ENCODE measurements around the gene MTARC1. TPM values are rescaled to one million over a fixed set of nuclear protein-coding genes. Genes with fewer than 3 reads are reported as not detected.

The MTARC1 gene
- polyA plus RNA-seq, 1 experiment, result 2.6 TPM

DNA sequence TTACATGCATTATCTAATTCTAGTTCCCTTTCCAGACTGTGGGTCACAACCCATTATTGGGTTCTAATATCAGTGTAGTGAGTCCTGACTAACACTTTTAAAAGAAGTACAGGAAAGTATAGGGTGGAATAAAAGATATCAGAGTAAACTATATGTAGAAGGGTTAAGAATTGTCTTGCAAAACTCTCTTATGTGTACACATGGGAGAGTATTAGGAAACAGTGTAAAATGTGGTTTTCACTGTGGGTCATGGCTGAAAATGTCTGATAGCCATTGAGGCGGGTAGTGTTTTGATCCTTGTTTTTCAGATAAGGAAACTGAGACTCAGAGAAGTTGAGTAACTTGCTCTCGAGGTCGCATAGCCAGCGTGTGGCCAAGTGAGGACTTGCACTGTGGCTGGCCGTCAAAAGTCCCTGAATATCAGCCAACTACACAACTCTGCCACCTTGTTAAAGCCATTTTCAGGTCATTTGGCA lies 18.5 kb upstream of the MTARC1 start:
- H3K27ac ChIP-seq (ENCODE audit: low read depth, low read length), result no peak overlapping the region
- CTCF ChIA-PET, result interaction anchor here (0.9 to 2.1 kb wide), 3 partner anchors 20 to 487 kb away, joined by 4 to 6 read pairs (median 5); partner anchors contain the start of gene MTARC2
- POLR2A ChIA-PET, result interaction anchor here (0.8 to 0.9 kb wide), 2 partner anchors 20 to 34 kb away, joined by 4 read pairs; partner anchors contain the start of gene MTARC2
- H3K27me3 ChIP-seq (ENCODE audit: control insufficient read depth, insufficient read depth, low read length), result no peaks in the 10 kb centered on the region
- no peak for DNase-seq (ENCODE audit: low read depth, low spot score)
- TF ChIP-seq, protein P1, sequence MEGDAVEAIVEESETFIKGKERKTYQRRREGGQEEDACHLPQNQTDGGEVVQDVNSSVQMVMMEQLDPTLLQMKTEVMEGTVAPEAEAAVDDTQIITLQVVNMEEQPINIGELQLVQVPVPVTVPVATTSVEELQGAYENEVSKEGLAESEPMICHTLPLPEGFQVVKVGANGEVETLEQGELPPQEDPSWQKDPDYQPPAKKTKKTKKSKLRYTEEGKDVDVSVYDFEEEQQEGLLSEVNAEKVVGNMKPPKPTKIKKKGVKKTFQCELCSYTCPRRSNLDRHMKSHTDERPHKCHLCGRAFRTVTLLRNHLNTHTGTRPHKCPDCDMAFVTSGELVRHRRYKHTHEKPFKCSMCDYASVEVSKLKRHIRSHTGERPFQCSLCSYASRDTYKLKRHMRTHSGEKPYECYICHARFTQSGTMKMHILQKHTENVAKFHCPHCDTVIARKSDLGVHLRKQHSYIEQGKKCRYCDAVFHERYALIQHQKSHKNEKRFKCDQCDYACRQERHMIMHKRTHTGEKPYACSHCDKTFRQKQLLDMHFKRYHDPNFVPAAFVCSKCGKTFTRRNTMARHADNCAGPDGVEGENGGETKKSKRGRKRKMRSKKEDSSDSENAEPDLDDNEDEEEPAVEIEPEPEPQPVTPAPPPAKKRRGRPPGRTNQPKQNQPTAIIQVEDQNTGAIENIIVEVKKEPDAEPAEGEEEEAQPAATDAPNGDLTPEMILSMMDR (IDR thresholded peaks at IDR 0.05; ENCODE audit: low read depth, low read length), result no peak
- no peak overlapping the region for H3K4me3 ChIP-seq (ENCODE audit: low read depth, low read length)
- no peaks in the 10 kb centered on the region for H3K9me3 ChIP-seq (ENCODE audit: control insufficient read depth, insufficient read depth, low read length)

DNA sequence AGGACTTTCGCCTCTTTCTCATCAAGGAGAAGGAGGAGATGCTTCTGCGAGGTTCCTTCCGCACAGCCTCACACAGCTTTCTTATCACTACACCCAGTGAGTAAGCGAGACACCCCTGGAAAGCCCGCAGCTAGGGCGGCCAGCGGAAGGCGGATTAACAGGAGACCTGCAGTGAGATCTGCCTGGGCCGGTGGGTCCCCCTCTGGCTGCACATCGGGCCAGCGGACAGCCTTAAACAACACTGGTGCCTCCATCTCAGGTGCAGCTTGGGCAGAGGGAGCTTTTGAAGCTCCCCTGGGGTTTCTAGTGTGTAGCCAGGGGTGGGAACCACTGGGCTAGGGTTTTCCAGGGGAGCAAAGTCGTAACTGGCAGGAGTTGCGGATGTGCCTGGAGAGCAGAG lies 17.5 kb upstream of the MTARC1 start:
- DNase-seq (ENCODE audit: low read depth, low spot score), result no peak
- CTCF ChIA-PET, result interaction anchor here (0.7 to 1.5 kb wide), 3 partner anchors 7 to 87 kb away, joined by 4 to 8 read pairs (median 4); no protein-coding TSS in a partner anchor

DNA sequence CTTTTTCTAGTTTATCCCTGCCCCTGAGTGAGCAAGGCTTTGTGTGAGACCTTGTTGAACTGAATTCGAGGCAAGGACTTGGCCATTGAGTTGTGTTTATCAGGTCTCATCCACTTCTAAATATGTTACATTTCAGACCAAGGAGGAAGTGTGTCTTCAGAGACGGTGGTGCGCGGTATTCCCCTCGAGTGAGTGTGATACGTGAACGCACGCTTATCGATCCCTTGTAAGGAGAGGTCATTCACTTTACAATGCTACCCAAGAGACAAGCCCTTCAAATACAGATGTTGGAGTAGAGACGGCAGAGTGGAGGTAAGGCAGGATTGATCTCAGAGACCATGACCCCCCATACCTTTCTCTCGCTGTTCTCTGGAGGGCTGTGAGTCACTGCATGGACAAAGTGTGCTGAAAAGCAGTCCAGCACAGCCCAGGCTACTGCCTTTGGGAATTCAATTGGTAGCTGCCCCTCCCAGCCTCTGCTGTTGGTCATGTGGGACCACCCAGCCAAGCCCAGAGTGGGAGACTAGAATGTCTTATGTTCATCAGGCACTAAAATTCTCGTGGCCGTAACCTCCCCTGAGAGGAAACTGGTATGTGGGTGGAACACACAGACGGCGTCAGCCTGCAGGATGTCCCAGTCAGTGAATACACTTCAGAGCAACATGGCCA lies 16.3 kb upstream of the MTARC1 start:
- POLR2A ChIA-PET, result no interaction called here
- H3K9me3 ChIP-seq (ENCODE audit: control insufficient read depth, insufficient read depth, low read length), result no peaks in the 10 kb centered on the region
- TF ChIP-seq, protein P1 (IDR thresholded peaks at IDR 0.05; ENCODE audit: low read depth, low read length), result no peak
- CTCF ChIA-PET, result interaction anchor here (1.5 to 2.7 kb wide), 2 partner anchors 37 kb away, joined by 8 to 14 read pairs; no protein-coding TSS in a partner anchor
- DNase-seq (ENCODE audit: low read depth, low spot score), result no peak
- H3K27me3 ChIP-seq (ENCODE audit: control insufficient read depth, insufficient read depth, low read length), result no peaks in the 10 kb centered on the region
- no peak overlapping the region for H3K4me3 ChIP-seq (ENCODE audit: low read depth, low read length)
- no peak overlapping the region for H3K27ac ChIP-seq (ENCODE audit: low read depth, low read length)

More for the DNA sequence above, 17.5 kb upstream of the MTARC1 start:
- Histone ChIP-seq H3K4me3 (ENCODE audit: low read depth, low read length) (no peak overlapping the region), H3K27ac (ENCODE audit: low read depth, low read length) (no peak overlapping the region), H3K9me3 (ENCODE audit: control insufficient read depth, insufficient read depth, low read length) (no peaks in the 10 kb centered on the region), H3K27me3 (ENCODE audit: control insufficient read depth, insufficient read depth, low read length) (no peaks in the 10 kb centered on the region)
- POLR2A ChIA-PET, result no interaction called here
- TF ChIP-seq, protein P1 (IDR thresholded peaks at IDR 0.05; ENCODE audit: low read depth, low read length), result no peak

DNA sequence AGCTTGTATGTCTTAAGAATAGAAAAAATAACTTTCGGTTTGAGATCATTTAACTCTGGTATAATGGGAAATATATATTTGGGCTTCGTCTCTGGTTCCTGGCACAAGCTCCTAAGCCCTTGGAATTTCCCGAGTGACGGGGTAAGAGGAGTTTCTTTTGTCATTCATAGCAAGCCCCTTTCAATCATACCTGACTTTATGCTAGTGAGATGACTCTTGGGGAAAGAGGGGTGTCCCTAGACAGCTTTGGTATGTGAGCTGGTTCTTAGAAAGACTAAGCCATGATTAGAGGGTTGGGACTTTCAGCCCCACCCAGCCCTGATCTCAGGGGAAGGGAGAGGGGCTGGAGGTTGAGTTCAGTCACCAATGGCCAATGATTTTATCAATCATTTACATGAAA lies 13.9 kb upstream of the MTARC1 start:
- H3K4me3 ChIP-seq (ENCODE audit: low read depth, low read length), result no peak overlapping the region
- DNase-seq (ENCODE audit: low read depth, low spot score), result no peak
- H3K27me3 ChIP-seq (ENCODE audit: control insufficient read depth, insufficient read depth, low read length), result no peaks in the 10 kb centered on the region
- TF ChIP-seq, protein P1 (IDR thresholded peaks at IDR 0.05; ENCODE audit: low read depth, low read length), result no peak
- no peak overlapping the region for H3K27ac ChIP-seq (ENCODE audit: low read depth, low read length)
- CTCF ChIA-PET, result interaction anchor here (0.7 to 2.7 kb wide), 4 partner anchors 39 to 554 kb away, joined by 3 to 14 read pairs (median 3); no protein-coding TSS in a partner anchor
- POLR2A ChIA-PET, result no interaction called here
- no peaks in the 10 kb centered on the region for H3K9me3 ChIP-seq (ENCODE audit: control insufficient read depth, insufficient read depth, low read length)

DNA sequence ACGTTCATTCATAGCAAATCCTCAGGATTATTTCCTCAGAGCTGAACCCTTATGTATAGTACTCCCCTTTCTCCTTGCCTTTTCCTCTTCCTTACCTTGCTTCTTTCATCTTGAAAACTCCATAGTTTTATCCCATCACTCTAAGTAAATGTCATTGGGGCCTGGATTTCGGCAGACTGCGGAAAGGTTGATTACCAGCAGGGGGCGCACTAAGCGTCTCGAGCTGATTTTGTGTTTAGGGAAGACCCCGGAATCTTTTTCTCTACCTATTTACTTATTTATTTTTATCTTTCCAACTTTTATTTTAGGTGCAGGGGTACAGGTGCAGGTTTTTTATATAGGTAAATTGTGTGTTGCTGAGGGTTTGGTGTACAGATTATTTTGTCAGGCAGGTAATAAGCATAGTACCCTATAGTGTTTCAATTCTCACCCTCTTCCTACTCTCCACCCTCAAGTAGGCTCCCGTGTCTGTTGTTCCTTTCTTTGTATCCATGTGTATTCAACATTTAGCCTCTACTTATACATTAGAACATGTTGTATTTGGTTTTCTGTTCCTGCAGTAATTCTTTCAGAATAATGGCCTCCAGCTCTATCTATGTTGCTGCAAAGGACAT lies 11.4 kb upstream of the MTARC1 start:
- TF ChIP-seq, protein P1 (IDR thresholded peaks at IDR 0.05; ENCODE audit: low read depth, low read length), result peak; percentile 82
- CTCF ChIA-PET, result interaction anchor here (0.6 to 4.4 kb wide), 25 partner anchors 10 to 650 kb away, joined by 3 to 56 read pairs (median 6); partner anchors contain the start of genes C1orf115, MTARC1 and MTARC2
- Histone ChIP-seq H3K4me3 (ENCODE audit: low read depth, low read length) (no peak overlapping the region), H3K9me3 (ENCODE audit: control insufficient read depth, insufficient read depth, low read length) (no peaks in the 10 kb centered on the region), H3K27ac (ENCODE audit: low read depth, low read length) (no peak overlapping the region), H3K27me3 (ENCODE audit: control insufficient read depth, insufficient read depth, low read length) (no peaks in the 10 kb centered on the region)
- POLR2A ChIA-PET, result no interaction called here
- no peak for DNase-seq (ENCODE audit: low read depth, low spot score)

Measured in AG04450 (cell line).